B cell (primary cell): ENCODE results near the gene HSP90B1. TPM values are rescaled to one million over a fixed set of nuclear protein-coding genes. Genes with fewer than 3 reads are reported as not detected.

Experiments
- ATAC-seq: fragments of 200-7000 bp; cut with Tn5 transposase; one replicate; pipeline ENCODE4 v1.10.0; 2021; ENCODE audit warnings: low read depth, mild to moderate bottlenecking, moderate number of reproducible peaks, moderate library complexity
- CTCF ChIA-PET: fragments of 350-600 bp; sonication (Branson Sonifier 250); formaldehyde crosslinking; loops from one replicate; lab custom pipeline; 2021; ENCODE audit warnings: antibody characterized with exemption, inconsistent platforms; lab: Charles Lee
- POLR2A ChIA-PET: fragments of 350-600 bp; sonication (Branson Sonifier 250); formaldehyde crosslinking; loops from one replicate; lab custom pipeline; 2021; ENCODE audit warnings: antibody characterized with exemption; lab: Charles Lee
- DNase-seq: peaks from one replicate; pipeline ENCODE4 v3.0.0; 2013
- H2AFZ ChIP-seq: 2 replicates; pipeline ENCODE4 v1.6.1; 2012; ENCODE audit warnings: mild to moderate bottlenecking, low read depth, low read length; ENCODE audit not compliant: insufficient read depth, poor library complexity, severe bottlenecking
- H3K27ac ChIP-seq, 2 donors: 1 replicate in 1 of 2; 2 replicates in 1 of 2; pipeline ENCODE4 v1.5.1; 2012 to 2013; ENCODE audit warnings: low read length in 2 of 2, mild to moderate bottlenecking in 2 of 2, moderate library complexity in 1 of 2
- H3K27me3 ChIP-seq, 4 experiments: fragments of 200-600 bp in 1 of 4; sonication (generic) in 1 of 4; replicated peaks in 1 of 4; 1 replicate in 2 of 4; 2 replicates in 2 of 4; pipeline versions ENCODE4 v1.6.1 to v1.7.0; 2013 to 2016; ENCODE audit warnings: low read length in 3 of 4, mild to moderate bottlenecking in 2 of 4, mixed read lengths in 1 of 4, moderate library complexity in 1 of 4; ENCODE audit not compliant: insufficient read depth in 4 of 4, control insufficient read depth in 3 of 4; ENCODE audit errors: control extremely low read depth in 1 of 4
- H3K36me3 ChIP-seq, 2 experiments: replicated peaks in 1 of 2; 1 replicate in 1 of 2; 2 replicates in 1 of 2; pipeline versions ENCODE4 v1.6.1 to v1.7.1; 2013; ENCODE audit warnings: low read length in 1 of 2; ENCODE audit not compliant: insufficient read depth in 2 of 2, control insufficient read depth in 1 of 2; ENCODE audit errors: control extremely low read depth in 1 of 2, extremely low read depth in 1 of 2
- H3K4me1 ChIP-seq, 2 donors: fragments of 200-600 bp in 1 of 2; sonication (generic) in 1 of 2; 1 replicate in 1 of 2; 2 replicates in 1 of 2; pipeline versions ENCODE4 v1.5.1 to v1.6.1; 2013 to 2017; ENCODE audit warnings: low read length in 2 of 2; ENCODE audit not compliant: control insufficient read depth in 2 of 2, insufficient read depth in 2 of 2
- H3K4me2 ChIP-seq: replicated peaks from 2 replicates; pipeline ENCODE3; 2012; ENCODE audit warnings: mild to moderate bottlenecking, low read depth, low read length; ENCODE audit not compliant: poor library complexity, severe bottlenecking
- H3K4me3 ChIP-seq, 5 experiments: fragments of 200-600 bp in 1 of 5; sonication (generic) in 1 of 5; 1 replicate in 3 of 5; 2 replicates in 2 of 5; pipeline versions ENCODE4 v1.5.1 to v1.7.0; 2011 to 2016; ENCODE audit warnings: low read length in 4 of 5, mild to moderate bottlenecking in 4 of 5, low read depth in 2 of 5, control low read depth in 1 of 5, moderate library complexity in 1 of 5; ENCODE audit not compliant: insufficient read depth in 1 of 5; ENCODE audit errors: control extremely low read depth in 1 of 5, extremely low read depth in 1 of 5
- H3K79me2 ChIP-seq: fragments of 200-600 bp; sonication (generic); one replicate; pipeline ENCODE4 v1.6.0; 2016; ENCODE audit warnings: low read length; ENCODE audit not compliant: control insufficient read depth, insufficient read depth
- H3K9ac ChIP-seq: fragments of 200-600 bp; sonication (generic); 2 replicates; pipeline ENCODE4 v1.6.1; 2017; ENCODE audit warnings: mild to moderate bottlenecking, low read length, moderate library complexity
- H3K9me3 ChIP-seq, 3 donors: one replicate each; pipeline versions ENCODE4 v1.6.1 to v1.7.1; 2013; ENCODE audit warnings: low read length in 2 of 3; ENCODE audit not compliant: control insufficient read depth in 2 of 3, insufficient read depth in 1 of 3; ENCODE audit errors: control extremely low read depth in 1 of 3
- H4K20me1 ChIP-seq: 2 replicates; pipeline ENCODE4 v1.6.0; 2012; ENCODE audit warnings: mild to moderate bottlenecking, low read length; ENCODE audit not compliant: insufficient read depth, control insufficient read depth, poor library complexity, severe bottlenecking
- H3K27ac Mint-ChIP-seq: one replicate; pipeline ENCODE4 v1.8.0; 2021; ENCODE audit warnings: mixed read lengths
- H3K27me3 Mint-ChIP-seq: one replicate; pipeline ENCODE4 v1.8.0; 2021; ENCODE audit warnings: mixed read lengths
- H3K4me1 Mint-ChIP-seq: one replicate; pipeline ENCODE4 v1.8.0; 2021; ENCODE audit warnings: mixed read lengths
- H3K4me3 Mint-ChIP-seq: one replicate; pipeline ENCODE4 v1.8.0; 2021; ENCODE audit warnings: mixed read lengths
- H3K9me3 Mint-ChIP-seq: one replicate; pipeline ENCODE4 v1.8.0; 2022; ENCODE audit warnings: mixed read lengths; ENCODE audit not compliant: insufficient read depth
- CTCF ChIP-seq: fragments of 200-600 bp; IDR thresholded peaks from one replicate; pipeline ENCODE4 v1.8.0; 2022; ENCODE audit warnings: antibody characterized with exemption, mild to moderate bottlenecking
- EZH2 ChIP-seq: IDR thresholded peaks from 2 replicates; pipeline ENCODE4 v1.6.1; 2012; ENCODE audit warnings: borderline replicate concordance, low read depth, mild to moderate bottlenecking, moderate library complexity, low read length; ENCODE audit not compliant: insufficient read depth, poor library complexity, severe bottlenecking
- WGBS: methylation state at CpG from one replicate; pipeline ENCODE4 v1.1.5; 2013; ENCODE audit warnings: missing lambda C conversion rate; ENCODE audit not compliant: insufficient coverage; 5-methylcytosine and 5-hydroxymethylcytosine counted together
- intact Hi-C: fragments of 100-400 bp; cut with micrococcal nuclease; formaldehyde crosslinking; loops from one replicate; pipeline ENCODE4 v1.10.0; 2022
- polyA plus RNA-seq: library from polyadenylated mRNA; depleted of rRNA; stranded (reverse); fragments of >200 nt; gene quantifications from 2 replicates; pipeline ENCODE4 v1.2.3, GENCODE V29; 2012
- total RNA-seq, 2 donors: library from RNA; stranded (reverse); fragments of 120-200 nt in 1 of 2; gene quantifications; 1 replicate in 1 of 2; 2 replicates in 1 of 2; pipeline versions ENCODE4 v1.2.3 to v1.2.4, GENCODE V29; 2013 to 2022

The HSP90B1 gene
- total and polyA plus RNA-seq, 2 donors (not counting 1 experiment from before 2014, with no cell fraction given), result 94.5 to 203 TPM

GRCh38 chr12:103933237-103933636 is 3.0 kb downstream of the HSP90B1 start:
- ATAC-seq (no peak), DNase-seq (no peak)
- Mint-ChIP-seq H3K27me3 (no peaks in the 10 kb centered on the region), H3K27ac (no peak overlapping the region), H3K4me1 (peaks cover 56% of the 10 kb centered on the region), H3K9me3 (no peaks in the 10 kb centered on the region), H3K4me3 (no peak overlapping the region)
- ChIA-PET CTCF (no interaction called here), POLR2A (no interaction called here)
- peaks cover 23 to 25% of the 10 kb centered on the region in 2 donors for H3K4me1 ChIP-seq
- no peaks in the 10 kb centered on the region for H3K27me3 ChIP-seq
- H3K9me3 ChIP-seq, result no peaks in the 10 kb centered on the region
- H3K36me3 ChIP-seq, result peaks cover 7 to 58% of the 10 kb centered on the region in 2 experiments
- no CpG with 5 or more reads among the region's 2 CpGs for WGBS
- H3K9ac ChIP-seq, result no peak overlapping the region
- H3K4me3 ChIP-seq, result no peak overlapping the region
- H3K4me2 ChIP-seq, result no peak overlapping the region
- peaks cover 14% of the 10 kb centered on the region for H4K20me1 ChIP-seq
- no peak overlapping the region for H2AFZ ChIP-seq
- H3K27ac ChIP-seq, result peak overlapping the region in 1 of 2 donors; percentile 31
- intact Hi-C loops, result loop anchor here (5.0 kb wide), 1 partner anchor 1871 kb away; the partner anchor contains the start of gene WASHC3
- no peak for TF ChIP-seq CTCF
- no peak for TF ChIP-seq EZH2
- H3K79me2 ChIP-seq, result peaks cover 63% of the 10 kb centered on the region

GRCh38 chr12:103936679-103937078 is 6.5 kb downstream of the HSP90B1 start:
- Mint-ChIP-seq H3K27me3 (no peaks in the 10 kb centered on the region), H3K4me3 (no peak overlapping the region), H3K4me1 (peaks cover 37% of the 10 kb centered on the region), H3K9me3 (no peaks in the 10 kb centered on the region), H3K27ac (peak overlapping the region; percentile 46)
- Histone ChIP-seq H3K27me3 (no peaks in the 10 kb centered on the region), H3K4me1 (peaks cover 9 to 12% of the 10 kb centered on the region in 2 donors), H3K27ac (no peak overlapping the region), H3K4me3 (no peak overlapping the region), H2AFZ (no peak overlapping the region), H3K4me2 (no peak overlapping the region), H4K20me1 (peaks cover 4% of the 10 kb centered on the region), H3K36me3 (peaks cover 21 to 92% of the 10 kb centered on the region in 2 experiments), H3K9me3 (no peaks in the 10 kb centered on the region), H3K9ac (no peak overlapping the region), H3K79me2 (peaks cover 54% of the 10 kb centered on the region)
- intact Hi-C loops, result no loop called here
- TF ChIP-seq EZH2 (no peak), CTCF (no peak)
- WGBS, result no CpG with 5 or more reads among the region's 3 CpGs
- ChIA-PET POLR2A (no interaction called here), CTCF (interaction anchor here (0.7 kb wide), 1 partner anchor 53 kb away, joined by 3 read pairs; no protein-coding TSS in a partner anchor)
- ATAC-seq, result no peak
- no peak for DNase-seq
